NAMALWA (cell line): Measurements from ENCODE around the gene PABPN1L.
A peak's percentile ranks its signal among the peaks of the same experiment; 100 is the strongest.

ENCODE experiments used
- DNase-seq: peaks from one replicate; pipeline ENCODE4 v3.0.0-alpha.2; 2015; ENCODE audit warnings: low spot score

PABPN1L gene

GRCh38 chr16:88848557-88848956 lies 17.9 kb downstream of the PABPN1L start:
- no peak for DNase-seq

DNA sequence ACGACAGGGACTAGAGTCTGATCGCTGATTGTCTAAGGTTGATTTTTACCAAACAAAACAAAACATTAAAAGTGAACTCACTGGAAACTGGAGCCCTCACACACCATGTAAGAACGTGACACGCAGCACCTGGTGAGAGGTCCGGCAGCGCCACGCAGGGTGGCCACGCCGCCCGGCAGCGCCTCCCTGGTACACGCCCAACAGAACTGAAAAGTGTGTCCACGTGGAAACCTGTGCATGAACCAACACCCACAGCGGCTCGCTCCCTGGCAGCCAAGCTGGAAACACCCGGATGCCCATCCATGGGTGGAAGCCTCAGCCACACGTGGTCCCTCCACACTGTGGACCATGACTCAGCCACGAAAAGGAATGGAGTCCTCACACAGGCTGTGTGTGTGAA lies 18.8 kb downstream of the PABPN1L start:
- DNase-seq = no peak

DNA sequence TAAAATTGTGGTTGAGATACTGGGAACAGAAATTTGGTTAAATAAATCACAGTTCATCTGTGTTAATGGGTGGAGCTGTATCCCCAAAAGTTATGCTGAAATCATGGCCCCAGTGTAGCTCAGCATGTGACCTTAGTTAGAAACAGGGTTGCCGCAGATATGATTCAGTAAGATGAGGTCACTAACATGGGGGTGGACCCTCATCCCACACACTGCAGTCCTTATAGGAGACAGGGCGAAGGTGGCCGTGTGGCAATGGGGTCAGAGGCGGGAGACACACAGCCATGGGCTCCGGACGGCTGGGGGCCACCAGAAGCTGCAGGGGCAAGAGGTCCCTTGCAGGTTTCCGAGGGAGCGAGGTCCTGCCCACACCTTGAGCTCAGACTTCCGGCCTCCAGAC lies 20.4 kb downstream of the PABPN1L start:
- no peak for DNase-seq

DNA sequence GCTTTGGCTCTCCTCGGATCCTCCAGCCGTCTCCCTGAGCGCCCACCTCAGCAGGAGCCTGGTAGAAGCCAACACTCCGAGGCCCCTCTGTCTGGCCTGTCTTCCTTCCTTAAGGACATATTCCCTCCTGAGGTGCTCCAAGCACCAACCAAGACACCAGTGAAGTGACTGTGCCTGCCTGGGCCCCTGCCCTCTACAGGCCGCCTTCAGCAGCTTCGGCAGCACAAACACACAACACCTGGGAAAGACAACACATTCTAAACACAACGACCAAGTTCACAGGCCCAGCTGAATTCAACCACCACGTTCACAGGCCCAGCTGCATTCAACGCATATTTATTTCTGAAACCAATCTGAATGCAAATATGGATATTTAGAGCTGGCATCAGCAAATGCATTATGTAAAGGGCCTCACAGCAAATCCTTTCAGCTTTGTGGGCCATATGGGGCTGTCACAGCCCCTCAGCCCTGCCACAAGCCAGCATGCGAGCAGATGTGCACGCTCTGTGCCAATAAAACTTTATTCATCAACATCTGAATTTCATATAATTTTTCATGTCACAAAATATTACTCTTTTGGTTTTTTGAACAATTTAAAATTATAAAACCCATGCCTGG lies 21.9 kb downstream of the PABPN1L start:
- peak; percentile 91 for DNase-seq

GRCh38 chr16:88843256-88843655 lies 23.2 kb downstream of the PABPN1L start:
- DNase-seq = no peak

GRCh38 chr16:88842806-88843205 lies 23.7 kb downstream of the PABPN1L start:
- no peak for DNase-seq

DNA sequence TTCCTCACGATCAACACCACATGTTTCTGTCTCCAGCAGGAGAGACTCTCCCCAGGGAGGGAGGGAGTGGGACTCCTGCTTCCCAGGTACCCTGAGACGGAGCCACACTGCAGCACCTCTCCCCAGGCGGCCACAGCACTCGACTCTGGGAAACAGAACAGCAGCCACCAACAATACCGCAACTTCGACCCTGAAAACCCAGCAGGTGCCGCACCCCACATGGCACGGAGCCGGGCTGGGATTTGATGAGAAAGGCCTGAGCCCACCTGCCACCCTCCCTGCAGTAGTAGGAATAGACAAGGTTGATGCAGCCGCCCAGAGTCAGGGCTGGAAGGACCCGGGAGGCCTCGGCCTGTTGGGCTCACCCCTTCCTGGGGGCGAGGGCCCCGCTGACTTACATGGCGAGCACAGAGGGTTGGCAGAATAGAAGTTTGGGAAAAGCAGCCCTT lies 24.1 kb downstream of the PABPN1L start:
- no peak for DNase-seq

GRCh38 chr16:88841521-88842307 lies 24.7 kb downstream of the PABPN1L start:
- no peak for DNase-seq

GRCh38 chr16:88840600-88841215 lies 25.8 kb downstream of the PABPN1L start:
- DNase-seq = no peak

DNA sequence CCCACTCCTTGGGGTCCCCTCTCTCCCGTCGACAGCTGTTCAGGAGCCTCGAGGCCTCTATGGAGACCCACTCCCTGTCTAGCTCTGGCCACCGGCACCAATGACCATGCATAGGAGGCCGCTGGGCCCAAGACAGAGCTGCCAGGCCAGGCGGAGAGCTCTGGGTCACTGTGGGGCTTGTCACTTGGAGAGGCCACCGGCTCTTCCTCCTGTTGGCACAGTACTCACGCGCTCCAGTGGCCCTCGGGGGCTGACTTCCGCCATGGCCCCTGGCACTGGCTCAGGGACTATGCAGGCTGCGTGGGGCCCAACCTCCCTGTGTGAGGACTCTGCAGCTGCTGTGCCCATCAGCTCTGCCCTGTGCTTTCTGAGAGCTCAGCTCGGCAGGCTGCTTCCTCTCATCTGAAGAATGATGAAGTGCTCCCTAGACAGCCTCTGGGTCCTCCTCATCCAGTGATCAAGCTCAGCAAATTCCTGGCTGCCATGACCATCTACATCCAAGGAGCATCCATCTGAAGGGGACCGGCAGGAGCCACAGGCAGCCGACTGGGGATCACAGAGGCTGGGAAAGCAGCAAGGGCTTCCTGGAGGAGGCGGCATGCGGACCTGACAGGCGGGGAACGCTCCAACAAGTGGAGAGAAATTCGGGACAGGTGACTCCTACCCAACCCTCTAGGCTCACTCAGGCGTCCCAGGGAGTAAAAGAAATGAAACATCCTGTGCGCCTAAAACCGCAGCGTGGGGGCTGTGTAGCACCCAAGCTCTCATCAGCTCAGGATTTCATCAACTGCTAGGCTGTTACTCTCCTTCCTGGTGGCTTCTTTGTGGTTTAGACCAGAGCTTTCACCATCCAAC lies 26.5 kb downstream of the PABPN1L start:
- no peak for DNase-seq

DNA sequence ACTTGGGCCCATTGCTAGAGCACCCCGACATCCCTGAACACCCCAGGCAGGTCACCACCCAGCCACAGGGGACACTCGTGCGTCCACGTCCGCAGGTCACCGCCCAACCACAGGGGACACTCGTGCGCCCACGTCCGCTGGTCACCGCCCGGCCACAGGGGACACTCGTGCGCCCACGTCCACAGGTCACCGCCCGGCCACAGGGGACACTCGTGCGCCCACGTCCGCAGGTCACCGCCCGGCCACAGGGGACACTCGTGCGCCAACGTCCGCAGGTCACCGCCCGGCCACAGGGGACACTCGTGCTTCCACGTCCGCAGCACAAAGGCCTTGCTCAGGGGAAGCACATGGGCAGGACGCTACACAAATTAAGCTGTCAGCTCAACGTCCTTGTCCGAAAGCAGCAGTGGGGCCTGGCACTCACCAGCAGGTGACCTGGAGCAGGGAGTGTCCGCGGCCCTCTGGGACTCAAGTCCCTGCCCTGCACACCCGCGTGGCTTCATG lies 27.4 kb downstream of the PABPN1L start:
- DNase-seq = no peak

DNA sequence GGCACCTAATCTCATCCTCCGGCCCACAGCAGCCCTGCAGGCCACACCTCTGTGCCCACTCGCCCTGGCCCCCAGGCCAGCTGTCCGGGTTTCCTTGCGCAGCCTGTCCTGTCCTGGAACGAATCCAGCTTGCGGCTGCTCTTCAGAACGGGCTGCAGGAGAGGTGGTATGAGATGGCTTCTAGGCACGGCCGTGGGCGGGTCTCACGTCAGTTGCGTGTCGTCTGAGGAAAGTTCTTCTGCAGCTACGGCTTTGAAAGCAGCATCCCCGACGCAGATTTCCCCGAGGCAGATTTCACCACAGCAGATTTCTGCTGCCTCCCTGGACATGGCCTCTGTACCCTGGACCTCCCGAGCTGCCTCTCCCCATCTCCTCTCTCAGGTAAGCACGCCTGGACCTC lies 27.9 kb downstream of the PABPN1L start:
- no peak for DNase-seq

- DNase-seq = no peak
These were observed 28.7 kb downstream of the PABPN1L start for GRCh38 chr16:88837806-88838205.

DNA sequence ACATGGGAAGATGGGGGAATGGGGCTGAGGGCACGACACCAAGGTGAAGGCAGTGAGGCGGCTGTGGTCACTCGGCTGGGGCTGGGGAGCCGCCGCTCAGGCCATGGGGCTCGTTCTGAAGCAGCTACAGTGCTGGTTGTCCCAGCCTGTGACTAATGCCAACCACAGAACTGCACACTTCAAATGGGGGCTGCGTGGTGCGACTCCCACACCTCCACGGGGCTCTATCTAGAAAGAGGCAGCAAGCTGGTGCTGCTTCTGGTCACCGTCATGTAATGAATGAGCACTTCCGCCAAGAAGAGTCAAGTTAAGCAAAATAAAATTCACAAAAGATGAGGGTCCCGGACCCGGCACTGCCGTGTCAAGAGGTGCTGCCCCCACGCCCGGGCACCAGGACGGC lies 29.7 kb downstream of the PABPN1L start:
- no peak for DNase-seq

GRCh38 chr16:88835818-88836217 lies 30.6 kb downstream of the PABPN1L start:
- DNase-seq = no peak

DNA sequence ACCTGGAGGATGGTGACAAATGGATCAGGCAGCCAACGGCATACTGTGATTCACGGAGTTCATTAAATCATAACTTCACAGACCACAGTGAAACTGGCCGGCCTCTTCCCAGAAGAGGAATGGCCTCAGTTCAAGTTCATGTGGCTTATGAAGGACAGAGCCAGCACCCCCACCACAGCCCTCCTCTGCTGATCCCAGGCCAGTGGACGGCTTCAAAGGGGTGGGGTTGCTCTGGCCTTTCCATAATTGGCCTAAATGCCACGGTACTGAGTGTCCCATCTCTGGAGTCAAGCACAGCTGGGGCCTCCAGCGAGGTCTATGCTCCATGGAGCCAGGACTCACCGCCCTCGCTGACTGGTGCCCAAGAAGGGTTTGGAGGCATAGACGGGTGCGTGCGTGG lies 31.1 kb downstream of the PABPN1L start:
- no peak for DNase-seq

- no peak for DNase-seq
These were observed 31.8 kb downstream of the PABPN1L start for GRCh38 chr16:88834670-88835069.

GRCh38 chr16:88833086-88833485 lies 33.4 kb downstream of the PABPN1L start:
- DNase-seq = no peak

DNA sequence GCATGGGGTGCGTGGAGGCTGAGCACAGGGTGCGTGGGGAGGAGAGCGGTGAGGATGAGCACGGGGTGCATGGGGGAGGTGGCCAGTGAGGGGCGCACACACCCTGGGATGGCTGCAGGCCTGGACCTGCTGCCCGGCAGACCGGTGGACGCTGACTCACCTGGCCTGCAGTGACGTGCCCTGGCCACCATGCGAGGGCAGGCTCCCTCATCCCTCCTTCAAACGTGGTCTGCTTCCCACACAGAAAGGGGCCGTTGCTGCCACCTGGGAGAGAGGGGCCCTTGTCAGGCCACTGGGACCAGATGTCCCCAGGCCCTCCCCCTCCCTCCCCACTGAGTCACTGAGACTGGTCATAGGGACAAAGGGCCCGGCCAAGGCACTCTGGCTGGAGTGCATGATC lies 34.6 kb downstream of the PABPN1L start:
- no peak for DNase-seq

DNA sequence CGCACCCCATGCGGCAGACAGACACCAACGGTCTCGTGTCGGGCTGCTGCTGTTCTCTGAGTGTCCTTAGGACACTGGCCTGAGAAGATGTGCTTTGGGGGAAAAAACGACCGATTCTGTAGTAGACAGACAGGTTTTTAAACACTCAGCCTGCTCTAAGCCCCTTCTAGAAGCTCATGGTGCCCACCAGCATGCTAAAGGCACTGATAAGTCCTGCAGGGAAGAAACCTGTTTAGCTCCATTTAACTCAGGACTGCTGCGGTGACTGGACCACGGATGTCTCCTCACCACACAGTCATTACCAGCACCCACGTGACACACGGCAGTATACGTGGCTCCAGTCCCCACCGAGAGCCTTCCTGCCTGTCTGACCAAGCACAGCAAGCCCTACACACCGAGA lies 35.7 kb downstream of the PABPN1L start:
- no peak for DNase-seq

- no peak for DNase-seq
These were observed 36.2 kb downstream of the PABPN1L start for GRCh38 chr16:88830258-88830657.

GRCh38 chr16:88828711-88829110 lies 37.7 kb downstream of the PABPN1L start:
- no peak for DNase-seq
